ENCODE measurements around the gene MINDY4. TPM values are rescaled to one million over a fixed set of nuclear protein-coding genes. Genes with fewer than 3 reads are reported as not detected.

MINDY4 gene
- total RNA-seq, 1 donor from 2014 or later: 3.8 TPM

GRCh38 chr7:30846378-30846777 lies 75.2 kb downstream of the MINDY4 start:
- H3K4me1 ChIP-seq: peaks cover 67% of the 10 kb centered on the region
- no peak for TF ChIP-seq CTCF (IDR thresholded peaks at IDR 0.05; ENCODE audit: borderline replicate concordance)

GRCh38 chr7:30848121-30848855 lies 77.1 kb downstream of the MINDY4 start:
- Histone ChIP-seq H3K36me3 (no peaks in the 10 kb centered on the region), H3K27ac (replicated peaks) (peak overlapping the region; percentile 38), H3K27me3 (ENCODE audit: low read depth) (no peaks in the 10 kb centered on the region), H3K4me1 (peaks cover 74% of the 10 kb centered on the region), H3K4me3 (no peak overlapping the region), H3K9me3 (replicated peaks) (no peaks in the 10 kb centered on the region)
- TF ChIP-seq CTCF (IDR thresholded peaks at IDR 0.05; ENCODE audit: borderline replicate concordance): no peak
- intact Hi-C loops (cut with micrococcal nuclease): no loop called here
- no peak for DNase-seq

More at GRCh38 chr7:30846378-30846777, 75.2 kb downstream of the MINDY4 start:
- H3K27me3 ChIP-seq (ENCODE audit: low read depth): no peaks in the 10 kb centered on the region
- DNase-seq: no peak
- H3K4me3 ChIP-seq: no peak overlapping the region
- intact Hi-C loops (cut with micrococcal nuclease): no loop called here
- H3K36me3 ChIP-seq: no peaks in the 10 kb centered on the region
- no peaks in the 10 kb centered on the region for H3K9me3 ChIP-seq (replicated peaks)
- H3K27ac ChIP-seq (replicated peaks): peak overlapping the region; percentile 78

- peaks cover 67% of the 10 kb centered on the region for H3K4me1 ChIP-seq
Measured at GRCh38 chr7:30849565-30849964, 78.3 kb downstream of the MINDY4 start.

GRCh38 chr7:30850426-30850825 lies 79.2 kb downstream of the MINDY4 start:
- Histone ChIP-seq H3K4me3 (no peak overlapping the region), H3K27ac (replicated peaks) (no peak overlapping the region), H3K9me3 (replicated peaks) (no peaks in the 10 kb centered on the region), H3K4me1 (peaks cover 58% of the 10 kb centered on the region), H3K27me3 (ENCODE audit: low read depth) (no peaks in the 10 kb centered on the region), H3K36me3 (peaks cover 15% of the 10 kb centered on the region)
- intact Hi-C loops (cut with micrococcal nuclease): no loop called here
- no peak for TF ChIP-seq CTCF (IDR thresholded peaks at IDR 0.05; ENCODE audit: borderline replicate concordance)
- DNase-seq: no peak

More at GRCh38 chr7:30849565-30849964, 78.3 kb downstream of the MINDY4 start:
- peaks cover 8% of the 10 kb centered on the region for H3K36me3 ChIP-seq
- DNase-seq: no peak
- intact Hi-C loops (cut with micrococcal nuclease): no loop called here
- H3K9me3 ChIP-seq (replicated peaks): no peaks in the 10 kb centered on the region
- no peak overlapping the region for H3K27ac ChIP-seq (replicated peaks)
- no peaks in the 10 kb centered on the region for H3K27me3 ChIP-seq (ENCODE audit: low read depth)
- no peak overlapping the region for H3K4me3 ChIP-seq
- no peak for TF ChIP-seq CTCF (IDR thresholded peaks at IDR 0.05; ENCODE audit: borderline replicate concordance)

GRCh38 chr7:30851651-30852307 lies 80.6 kb downstream of the MINDY4 start:
- intact Hi-C loops (cut with micrococcal nuclease): no loop called here
- H3K4me1 ChIP-seq: peaks cover 47% of the 10 kb centered on the region
- peaks cover 21% of the 10 kb centered on the region for H3K36me3 ChIP-seq
- H3K9me3 ChIP-seq (replicated peaks): no peaks in the 10 kb centered on the region
- H3K27ac ChIP-seq (replicated peaks): peak overlapping the region; percentile 65
- no peaks in the 10 kb centered on the region for H3K27me3 ChIP-seq (ENCODE audit: low read depth)
- no peak for DNase-seq
- no peak overlapping the region for H3K4me3 ChIP-seq
- TF ChIP-seq CTCF (IDR thresholded peaks at IDR 0.05; ENCODE audit: borderline replicate concordance): no peak
